Endothelial cell of umbilical vein (primary cell): ENCODE data around the gene MAPK8. TPM values are rescaled to one million over a fixed set of nuclear protein-coding genes. Genes with fewer than 3 reads are reported as not detected.

Experiments used
- BruUV-seq: library from RNA; stranded (reverse); fragments of 400-500 nt; replicated peaks from 2 replicates; lab custom pipeline; 2021; lab: Mats Ljungman, UMichigan
- CTCF ChIA-PET: fragments of 300-600, 350-600 bp; sonication (Branson Sonifier 250); formaldehyde crosslinking; loops from one replicate; lab custom pipeline; 2021; ENCODE audit warnings: antibody characterized with exemption, inconsistent platforms; lab: Charles Lee
- POLR2A ChIA-PET: fragments of 300-600, 350-600 bp; sonication (Branson Sonifier 250); formaldehyde crosslinking; loops from one replicate; lab custom pipeline; 2021; ENCODE audit warnings: antibody characterized with exemption, inconsistent platforms; lab: Charles Lee
- DNase-seq: peaks from one replicate; pipeline ENCODE4 v3.0.0-alpha.2; 2011; ENCODE audit warnings: low read depth, low spot score
- FAIRE-seq: peaks from 2 replicates; lab custom pipeline; 2011; peaks lifted over from hg19 to GRCh38; lab: Jason Lieb, UNC
- H2AFZ ChIP-seq: 2 replicates; pipeline ENCODE4 v1.6.0; 2012; ENCODE audit warnings: low read depth, low read length, control low read depth, inconsistent platforms
- H3K27ac ChIP-seq: 2 replicates; pipeline ENCODE4 v1.5.1; 2011; ENCODE audit warnings: low read depth, mild to moderate bottlenecking, control low read depth, low read length, moderate library complexity; ENCODE audit not compliant: insufficient read depth
- H3K27me3 ChIP-seq, 2 experiments: 2 replicates each; pipeline versions ENCODE4 v1.6.0 to v1.6.1; 2011; ENCODE audit warnings: low read length in 2 of 2, mixed read lengths in 1 of 2; ENCODE audit not compliant: control insufficient read depth in 2 of 2, insufficient read depth in 2 of 2
- H3K36me3 ChIP-seq, 2 experiments: 2 replicates in 1 of 2; 3 replicates in 1 of 2; pipeline ENCODE4 v1.5.1; 2011; ENCODE audit warnings: low read length in 2 of 2, mild to moderate bottlenecking in 1 of 2, moderate library complexity in 1 of 2; ENCODE audit not compliant: control insufficient read depth in 2 of 2, insufficient read depth in 2 of 2; ENCODE audit errors: extremely low read depth in 1 of 2
- H3K4me1 ChIP-seq: 3 replicates; pipeline ENCODE4 v1.5.1; 2011; ENCODE audit warnings: mild to moderate bottlenecking, low read length; ENCODE audit not compliant: control insufficient read depth, insufficient read depth; ENCODE audit errors: extremely low read depth
- H3K4me2 ChIP-seq: 2 replicates; pipeline ENCODE4 v1.6.1; 2011; ENCODE audit warnings: low read length, control low read depth, mixed read lengths; ENCODE audit not compliant: insufficient read depth
- H3K4me3 ChIP-seq, 3 experiments: fragments of 200-600 bp in 1 of 3; sonication (generic), shearing (Covaris generic) in 1 of 3; replicated peaks in 1 of 3; 2 replicates each; pipeline ENCODE4 v1.5.1; 2011 to 2016; ENCODE audit warnings: control low read depth in 3 of 3, low read length in 3 of 3, mild to moderate bottlenecking in 2 of 3, inconsistent platforms in 1 of 3, low read depth in 1 of 3, moderate library complexity in 1 of 3; ENCODE audit not compliant: insufficient read depth in 1 of 3
- H3K79me2 ChIP-seq: 2 replicates; pipeline ENCODE4 v1.6.0; 2012; ENCODE audit warnings: low read length, inconsistent platforms; ENCODE audit not compliant: control insufficient read depth, insufficient read depth
- H3K9ac ChIP-seq: replicated peaks from 2 replicates; pipeline ENCODE3; 2011; ENCODE audit warnings: low read length, control low read depth; ENCODE audit not compliant: insufficient read depth; ENCODE audit errors: extremely low read depth
- H3K9me1 ChIP-seq: replicated peaks from 3 replicates; pipeline ENCODE4 v1.6.0; 2011; ENCODE audit warnings: mild to moderate bottlenecking, low read length; ENCODE audit not compliant: control insufficient read depth, insufficient read depth; ENCODE audit errors: extremely low read depth
- H3K9me3 ChIP-seq: replicated peaks from 2 replicates; pipeline ENCODE4 v1.5.1; 2012; ENCODE audit warnings: low read length, inconsistent platforms; ENCODE audit not compliant: control insufficient read depth, insufficient read depth
- H4K20me1 ChIP-seq: replicated peaks from 2 replicates; pipeline ENCODE3; 2011; ENCODE audit warnings: mild to moderate bottlenecking, low read length; ENCODE audit not compliant: control insufficient read depth, insufficient read depth; ENCODE audit errors: extremely low read depth
- EZH2 ChIP-seq: IDR thresholded peaks from 2 replicates; pipeline ENCODE4 v1.6.1; 2012; ENCODE audit warnings: borderline replicate concordance, low read depth, mild to moderate bottlenecking, moderate library complexity, low read length, inconsistent platforms; ENCODE audit not compliant: severe bottlenecking
- FOS ChIP-seq: IDR thresholded peaks from 2 replicates; pipeline ENCODE4 v1.6.1; 2011; ENCODE audit warnings: mild to moderate bottlenecking, low read length, moderate library complexity, borderline replicate concordance; ENCODE audit not compliant: insufficient read depth
- GATA2 ChIP-seq: IDR thresholded peaks from 2 replicates; pipeline ENCODE4 v1.7.0; 2011; ENCODE audit warnings: low read depth, mild to moderate bottlenecking, moderate library complexity, mixed read lengths, low read length; ENCODE audit not compliant: insufficient read length, insufficient read depth
- JUN ChIP-seq: IDR thresholded peaks from 2 replicates; pipeline ENCODE4 v1.6.1; 2011; ENCODE audit warnings: borderline replicate concordance, low read depth; ENCODE audit not compliant: insufficient read length, insufficient read depth
- MAX ChIP-seq: IDR thresholded peaks from 2 replicates; pipeline ENCODE4 v1.6.1; 2011; ENCODE audit not compliant: insufficient read depth, insufficient read length
- MYC ChIP-seq: IDR thresholded peaks from one replicate; pipeline ENCODE4 v1.6.1; 2011; ENCODE audit warnings: mild to moderate bottlenecking, low read depth, low read length
- POLR2A ChIP-seq: IDR thresholded peaks from 2 replicates; pipeline ENCODE4 v1.6.1; 2012; ENCODE audit warnings: low read depth, mild to moderate bottlenecking, control low read depth, low read length
- POLR2AphosphoS5 ChIP-seq: IDR thresholded peaks from 2 replicates; pipeline ENCODE4 v1.6.1; 2012; ENCODE audit warnings: low read depth, mild to moderate bottlenecking, control low read depth, low read length, moderate library complexity; ENCODE audit not compliant: insufficient read depth
- dilution Hi-C: fragments of 300-500 bp; cut with MboI; formaldehyde crosslinking; loops from one replicate; pipeline ENCODE4 v1.15.0; 2019; ENCODE audit warnings: low sequenced_read_pairs; ENCODE audit not compliant: extremely low pct_ligation_motif_present
- intact Hi-C: fragments of 100-400 bp; cut with micrococcal nuclease; formaldehyde crosslinking; loops from one replicate; pipeline ENCODE4 v1.10.0; 2022
- polyA plus RNA-seq, 4 experiments: library from polyadenylated mRNA; depleted of rRNA in 3 of 4; stranded (reverse) in 3 of 4; unstranded in 1 of 4; fragments of >200 nt; gene quantifications; 2 replicates each; pipeline versions ENCODE4 v1.2.1 to v1.2.3, GENCODE V29; 2011 to 2012; ENCODE audit warnings: missing spikeins in 1 of 4
- total RNA-seq: library from RNA; stranded (reverse); gene quantifications from 2 replicates; pipeline ENCODE4 v1.2.3, GENCODE V29; 2021
- TF ChIP-seq, protein P1 (sequence below), 2 donors: IDR thresholded peaks; 1 replicate in 1 of 2; 2 replicates in 1 of 2; pipeline ENCODE4 v1.5.1; 2011; ENCODE audit warnings: low read length in 2 of 2, mild to moderate bottlenecking in 2 of 2, moderate library complexity in 2 of 2, control low read depth in 1 of 2, inconsistent platforms in 1 of 2, low read depth in 1 of 2; ENCODE audit not compliant: insufficient read depth in 1 of 2; ENCODE audit errors: extremely low read depth in 1 of 2

MAPK8 gene
- total and polyA plus RNA-seq, 2 donors (not counting 3 experiments of a cell fraction or from before 2014, with no cell fraction given): 25.3 to 56.2 TPM

GRCh38 chr10:48300556-48300955 lies 5.9 kb upstream of the MAPK8 start:
- Histone ChIP-seq H3K4me2 (no peak overlapping the region), H3K9me3 (no peaks in the 10 kb centered on the region), H2AFZ (no peak overlapping the region), H3K27me3 (peaks cover 16 to 19% of the 10 kb centered on the region in 2 experiments), H3K27ac (no peak overlapping the region), H3K9me1 (no peaks in the 10 kb centered on the region), H3K36me3 (no peaks in the 10 kb centered on the region), H3K79me2 (no peaks in the 10 kb centered on the region), H3K9ac (no peak overlapping the region), H4K20me1 (no peaks in the 10 kb centered on the region), H3K4me1 (peaks cover 3% of the 10 kb centered on the region), H3K4me3 (no peak overlapping the region)
- TF ChIP-seq MAX: no peak
- TF ChIP-seq EZH2: no peak
- no peak for TF ChIP-seq POLR2AphosphoS5
- no peak for TF ChIP-seq MYC
- no peak for TF ChIP-seq JUN
- TF ChIP-seq GATA2: no peak
- TF ChIP-seq POLR2A: no peak
- TF ChIP-seq, protein P1, sequence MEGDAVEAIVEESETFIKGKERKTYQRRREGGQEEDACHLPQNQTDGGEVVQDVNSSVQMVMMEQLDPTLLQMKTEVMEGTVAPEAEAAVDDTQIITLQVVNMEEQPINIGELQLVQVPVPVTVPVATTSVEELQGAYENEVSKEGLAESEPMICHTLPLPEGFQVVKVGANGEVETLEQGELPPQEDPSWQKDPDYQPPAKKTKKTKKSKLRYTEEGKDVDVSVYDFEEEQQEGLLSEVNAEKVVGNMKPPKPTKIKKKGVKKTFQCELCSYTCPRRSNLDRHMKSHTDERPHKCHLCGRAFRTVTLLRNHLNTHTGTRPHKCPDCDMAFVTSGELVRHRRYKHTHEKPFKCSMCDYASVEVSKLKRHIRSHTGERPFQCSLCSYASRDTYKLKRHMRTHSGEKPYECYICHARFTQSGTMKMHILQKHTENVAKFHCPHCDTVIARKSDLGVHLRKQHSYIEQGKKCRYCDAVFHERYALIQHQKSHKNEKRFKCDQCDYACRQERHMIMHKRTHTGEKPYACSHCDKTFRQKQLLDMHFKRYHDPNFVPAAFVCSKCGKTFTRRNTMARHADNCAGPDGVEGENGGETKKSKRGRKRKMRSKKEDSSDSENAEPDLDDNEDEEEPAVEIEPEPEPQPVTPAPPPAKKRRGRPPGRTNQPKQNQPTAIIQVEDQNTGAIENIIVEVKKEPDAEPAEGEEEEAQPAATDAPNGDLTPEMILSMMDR (IDR thresholded peaks at IDR 0.05; ENCODE audit: extremely low read depth in 1 of 2, insufficient read depth in 1 of 2, low read depth in 1 of 2, low read length in 2 of 2): no peak
- TF ChIP-seq FOS: no peak
- CTCF ChIA-PET: interaction anchor here (0.8 to 1.3 kb wide), 2 partner anchors 11 to 355 kb away, joined by 3 to 6 read pairs; no protein-coding TSS in a partner anchor
- intact Hi-C loops (no loop called here), dilution Hi-C loops (no loop called here)
- no peak for FAIRE-seq
- no peak for DNase-seq
- POLR2A ChIA-PET: no interaction called here
- BruUV-seq: no TSS peak
